Peyer's patch (tissue), 4 donors: Measurements from ENCODE around the gene FLCN.

ENCODE experiments used
- POLR2A ChIP-seq, 2 donors: fragments of 450-650 bp; IDR thresholded peaks; one replicate each; pipeline ENCODE4 v1.5.1; 2017; ENCODE audit warnings: antibody characterized with exemption in 2 of 2, mild to moderate bottlenecking in 2 of 2, moderate library complexity in 2 of 2
- TF ChIP-seq, protein P1 (sequence below), 6 experiments: fragments of 450-650 bp in 4 of 6; fragments of 200-600 bp in 2 of 6; sonication (generic) in 1 of 6; IDR thresholded peaks; one replicate each; pipeline ENCODE4 v1.5.1; 2017 to 2019; ENCODE audit warnings: antibody characterized with exemption in 6 of 6, mild to moderate bottlenecking in 3 of 6, moderate library complexity in 1 of 6

DNA sequence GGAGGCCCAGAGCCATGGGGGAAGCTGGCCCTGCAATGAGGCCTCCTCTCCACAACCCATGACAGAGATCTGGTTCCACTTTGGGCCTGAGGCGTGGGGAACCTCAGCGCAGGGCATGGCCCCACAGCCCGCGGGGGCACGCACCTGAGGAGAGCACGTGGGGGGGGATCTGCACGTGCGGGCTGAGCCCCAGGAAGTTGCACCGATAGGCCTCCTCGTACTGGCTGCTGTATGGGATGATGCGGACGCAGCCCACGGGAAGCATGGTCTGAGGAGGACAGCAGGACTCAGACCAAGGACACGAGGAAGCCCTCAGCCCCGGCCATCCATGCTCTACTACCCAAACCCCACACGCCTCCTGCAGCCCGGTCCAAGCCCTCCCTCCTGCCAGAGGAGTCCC lies 20.7 kb downstream of the FLCN start:
- TF ChIP-seq, protein P1, sequence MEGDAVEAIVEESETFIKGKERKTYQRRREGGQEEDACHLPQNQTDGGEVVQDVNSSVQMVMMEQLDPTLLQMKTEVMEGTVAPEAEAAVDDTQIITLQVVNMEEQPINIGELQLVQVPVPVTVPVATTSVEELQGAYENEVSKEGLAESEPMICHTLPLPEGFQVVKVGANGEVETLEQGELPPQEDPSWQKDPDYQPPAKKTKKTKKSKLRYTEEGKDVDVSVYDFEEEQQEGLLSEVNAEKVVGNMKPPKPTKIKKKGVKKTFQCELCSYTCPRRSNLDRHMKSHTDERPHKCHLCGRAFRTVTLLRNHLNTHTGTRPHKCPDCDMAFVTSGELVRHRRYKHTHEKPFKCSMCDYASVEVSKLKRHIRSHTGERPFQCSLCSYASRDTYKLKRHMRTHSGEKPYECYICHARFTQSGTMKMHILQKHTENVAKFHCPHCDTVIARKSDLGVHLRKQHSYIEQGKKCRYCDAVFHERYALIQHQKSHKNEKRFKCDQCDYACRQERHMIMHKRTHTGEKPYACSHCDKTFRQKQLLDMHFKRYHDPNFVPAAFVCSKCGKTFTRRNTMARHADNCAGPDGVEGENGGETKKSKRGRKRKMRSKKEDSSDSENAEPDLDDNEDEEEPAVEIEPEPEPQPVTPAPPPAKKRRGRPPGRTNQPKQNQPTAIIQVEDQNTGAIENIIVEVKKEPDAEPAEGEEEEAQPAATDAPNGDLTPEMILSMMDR (IDR thresholded peaks at IDR 0.05): no peak
- no peak for TF ChIP-seq POLR2A (IDR thresholded peaks at IDR 0.05)
